A549 (cell line): ENCODE results near the gene PDE7B.

Experiments
- CEBPB ChIP-seq, 2 experiments: fragments of >200 bp in 1 of 2; sonication (Bioruptor Twin) in 1 of 2; formaldehyde crosslinking in 1 of 2; IDR thresholded peaks; 2 replicates each; pipeline ENCODE4 v1.6.1; 2012 to 2016
- JUNB ChIP-seq: fragments of >200 bp; sonication (Bioruptor Twin); formaldehyde crosslinking; IDR thresholded peaks from 2 replicates; pipeline ENCODE4 v1.6.1; 2016
- NR3C1 ChIP-seq: fragments of >200 bp; sonication (Bioruptor Twin); formaldehyde crosslinking; IDR thresholded peaks from 3 replicates; pipeline ENCODE4 v1.6.1; 2017
- TF ChIP-seq, protein P1 (sequence below): fragments of 200-600 bp; sonication (generic); IDR thresholded peaks from 2 replicates; pipeline ENCODE4 v1.6.1; 2016; ENCODE audit warnings: antibody characterized with exemption, mild to moderate bottlenecking, moderate library complexity
- TF ChIP-seq, protein P2 (sequence below): fragments of >200 bp; sonication (Bioruptor Twin); formaldehyde crosslinking; IDR thresholded peaks from 3 replicates; pipeline ENCODE4 v1.5.1; 2016
- TF ChIP-seq, protein P3 (sequence below): IDR thresholded peaks from 2 replicates; pipeline ENCODE4 v1.6.1; 2012
- TF ChIP-seq, protein P4 (sequence below): IDR thresholded peaks from 2 replicates; pipeline ENCODE4 v1.6.1; 2012

DNA sequence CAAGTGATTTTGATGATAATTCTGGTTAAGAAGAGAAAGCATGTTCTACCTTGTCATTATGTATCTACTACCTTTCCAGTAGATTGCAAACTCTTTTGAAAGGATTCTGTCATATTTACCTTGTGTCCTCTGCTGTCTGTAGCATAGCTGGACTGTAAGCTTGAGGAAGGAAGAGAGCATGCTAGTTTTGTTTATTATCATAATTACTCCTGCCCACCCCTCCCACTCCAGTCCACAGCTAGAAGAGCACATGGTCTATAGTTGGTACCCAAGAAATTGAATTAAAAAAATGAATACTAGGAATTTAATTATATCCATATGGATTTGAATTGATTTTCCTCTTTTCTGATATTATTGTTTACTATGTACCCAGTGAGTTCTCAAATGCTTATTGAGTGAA is 40.2 kb downstream of the PDE7B start:
- TF ChIP-seq NR3C1: no peak
- TF ChIP-seq, protein P1, sequence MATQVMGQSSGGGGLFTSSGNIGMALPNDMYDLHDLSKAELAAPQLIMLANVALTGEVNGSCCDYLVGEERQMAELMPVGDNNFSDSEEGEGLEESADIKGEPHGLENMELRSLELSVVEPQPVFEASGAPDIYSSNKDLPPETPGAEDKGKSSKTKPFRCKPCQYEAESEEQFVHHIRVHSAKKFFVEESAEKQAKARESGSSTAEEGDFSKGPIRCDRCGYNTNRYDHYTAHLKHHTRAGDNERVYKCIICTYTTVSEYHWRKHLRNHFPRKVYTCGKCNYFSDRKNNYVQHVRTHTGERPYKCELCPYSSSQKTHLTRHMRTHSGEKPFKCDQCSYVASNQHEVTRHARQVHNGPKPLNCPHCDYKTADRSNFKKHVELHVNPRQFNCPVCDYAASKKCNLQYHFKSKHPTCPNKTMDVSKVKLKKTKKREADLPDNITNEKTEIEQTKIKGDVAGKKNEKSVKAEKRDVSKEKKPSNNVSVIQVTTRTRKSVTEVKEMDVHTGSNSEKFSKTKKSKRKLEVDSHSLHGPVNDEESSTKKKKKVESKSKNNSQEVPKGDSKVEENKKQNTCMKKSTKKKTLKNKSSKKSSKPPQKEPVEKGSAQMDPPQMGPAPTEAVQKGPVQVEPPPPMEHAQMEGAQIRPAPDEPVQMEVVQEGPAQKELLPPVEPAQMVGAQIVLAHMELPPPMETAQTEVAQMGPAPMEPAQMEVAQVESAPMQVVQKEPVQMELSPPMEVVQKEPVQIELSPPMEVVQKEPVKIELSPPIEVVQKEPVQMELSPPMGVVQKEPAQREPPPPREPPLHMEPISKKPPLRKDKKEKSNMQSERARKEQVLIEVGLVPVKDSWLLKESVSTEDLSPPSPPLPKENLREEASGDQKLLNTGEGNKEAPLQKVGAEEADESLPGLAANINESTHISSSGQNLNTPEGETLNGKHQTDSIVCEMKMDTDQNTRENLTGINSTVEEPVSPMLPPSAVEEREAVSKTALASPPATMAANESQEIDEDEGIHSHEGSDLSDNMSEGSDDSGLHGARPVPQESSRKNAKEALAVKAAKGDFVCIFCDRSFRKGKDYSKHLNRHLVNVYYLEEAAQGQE: no peak
- TF ChIP-seq JUNB: no peak
- TF ChIP-seq, protein P2, sequence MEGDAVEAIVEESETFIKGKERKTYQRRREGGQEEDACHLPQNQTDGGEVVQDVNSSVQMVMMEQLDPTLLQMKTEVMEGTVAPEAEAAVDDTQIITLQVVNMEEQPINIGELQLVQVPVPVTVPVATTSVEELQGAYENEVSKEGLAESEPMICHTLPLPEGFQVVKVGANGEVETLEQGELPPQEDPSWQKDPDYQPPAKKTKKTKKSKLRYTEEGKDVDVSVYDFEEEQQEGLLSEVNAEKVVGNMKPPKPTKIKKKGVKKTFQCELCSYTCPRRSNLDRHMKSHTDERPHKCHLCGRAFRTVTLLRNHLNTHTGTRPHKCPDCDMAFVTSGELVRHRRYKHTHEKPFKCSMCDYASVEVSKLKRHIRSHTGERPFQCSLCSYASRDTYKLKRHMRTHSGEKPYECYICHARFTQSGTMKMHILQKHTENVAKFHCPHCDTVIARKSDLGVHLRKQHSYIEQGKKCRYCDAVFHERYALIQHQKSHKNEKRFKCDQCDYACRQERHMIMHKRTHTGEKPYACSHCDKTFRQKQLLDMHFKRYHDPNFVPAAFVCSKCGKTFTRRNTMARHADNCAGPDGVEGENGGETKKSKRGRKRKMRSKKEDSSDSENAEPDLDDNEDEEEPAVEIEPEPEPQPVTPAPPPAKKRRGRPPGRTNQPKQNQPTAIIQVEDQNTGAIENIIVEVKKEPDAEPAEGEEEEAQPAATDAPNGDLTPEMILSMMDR: no peak
- TF ChIP-seq CEBPB (IDR thresholded peaks at IDR 0.05): no peak
- TF ChIP-seq, protein P3, sequence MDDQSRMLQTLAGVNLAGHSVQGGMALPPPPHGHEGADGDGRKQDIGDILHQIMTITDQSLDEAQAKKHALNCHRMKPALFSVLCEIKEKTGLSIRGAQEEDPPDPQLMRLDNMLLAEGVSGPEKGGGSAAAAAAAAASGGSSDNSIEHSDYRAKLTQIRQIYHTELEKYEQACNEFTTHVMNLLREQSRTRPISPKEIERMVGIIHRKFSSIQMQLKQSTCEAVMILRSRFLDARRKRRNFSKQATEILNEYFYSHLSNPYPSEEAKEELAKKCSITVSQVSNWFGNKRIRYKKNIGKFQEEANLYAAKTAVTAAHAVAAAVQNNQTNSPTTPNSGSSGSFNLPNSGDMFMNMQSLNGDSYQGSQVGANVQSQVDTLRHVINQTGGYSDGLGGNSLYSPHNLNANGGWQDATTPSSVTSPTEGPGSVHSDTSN: no peak
- TF ChIP-seq, protein P4, sequence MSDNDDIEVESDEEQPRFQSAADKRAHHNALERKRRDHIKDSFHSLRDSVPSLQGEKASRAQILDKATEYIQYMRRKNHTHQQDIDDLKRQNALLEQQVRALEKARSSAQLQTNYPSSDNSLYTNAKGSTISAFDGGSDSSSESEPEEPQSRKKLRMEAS: no peak
